ENCODE data around the gene PACSIN2. TPM values are rescaled to one million over a fixed set of nuclear protein-coding genes. Genes with fewer than 3 reads are reported as not detected.

Gene PACSIN2
- total RNA-seq, 1 donor from 2014 or later, result 87.8 TPM

DNA sequence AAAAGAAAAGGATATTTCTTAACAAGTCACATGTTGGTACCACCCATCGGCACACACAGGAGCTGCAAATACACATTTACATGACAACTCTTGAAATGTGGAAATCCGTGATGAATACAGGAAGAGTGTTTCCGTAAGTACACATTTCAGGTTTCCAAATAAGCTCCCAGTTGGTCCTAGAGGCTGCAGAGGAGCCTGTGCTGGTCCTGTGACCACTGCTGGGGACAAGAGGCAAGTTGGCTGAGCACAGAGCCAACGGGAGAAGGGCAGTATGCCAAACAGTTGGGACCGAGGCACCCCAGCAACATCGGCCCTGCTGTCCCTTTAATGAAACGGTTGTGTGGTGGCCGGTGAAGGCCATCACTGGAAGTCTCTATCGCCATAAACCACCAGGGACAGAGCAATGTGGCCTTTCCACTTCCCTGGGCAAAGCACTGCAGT lies 119.4 kb downstream of the PACSIN2 start:
- Mint-ChIP-seq H3K27ac (ENCODE audit: unreplicated experiment) (no peak overlapping the region), H3K9me3 (ENCODE audit: unreplicated experiment) (no peaks in the 10 kb centered on the region), H3K36me3 (ENCODE audit: low read depth, unreplicated experiment) (peaks cover 21% of the 10 kb centered on the region), H3K4me3 (ENCODE audit: unreplicated experiment) (no peak overlapping the region), H3K27me3 (ENCODE audit: low read depth, unreplicated experiment) (no peaks in the 10 kb centered on the region), H3K4me1 (ENCODE audit: low read depth, unreplicated experiment) (no peaks in the 10 kb centered on the region)
- FAIRE-seq, result no peak
- TF ChIP-seq EZH2 (IDR thresholded peaks at IDR 0.05; ENCODE audit: insufficient read depth, low read length), result no peak
- TF ChIP-seq, protein P1, sequence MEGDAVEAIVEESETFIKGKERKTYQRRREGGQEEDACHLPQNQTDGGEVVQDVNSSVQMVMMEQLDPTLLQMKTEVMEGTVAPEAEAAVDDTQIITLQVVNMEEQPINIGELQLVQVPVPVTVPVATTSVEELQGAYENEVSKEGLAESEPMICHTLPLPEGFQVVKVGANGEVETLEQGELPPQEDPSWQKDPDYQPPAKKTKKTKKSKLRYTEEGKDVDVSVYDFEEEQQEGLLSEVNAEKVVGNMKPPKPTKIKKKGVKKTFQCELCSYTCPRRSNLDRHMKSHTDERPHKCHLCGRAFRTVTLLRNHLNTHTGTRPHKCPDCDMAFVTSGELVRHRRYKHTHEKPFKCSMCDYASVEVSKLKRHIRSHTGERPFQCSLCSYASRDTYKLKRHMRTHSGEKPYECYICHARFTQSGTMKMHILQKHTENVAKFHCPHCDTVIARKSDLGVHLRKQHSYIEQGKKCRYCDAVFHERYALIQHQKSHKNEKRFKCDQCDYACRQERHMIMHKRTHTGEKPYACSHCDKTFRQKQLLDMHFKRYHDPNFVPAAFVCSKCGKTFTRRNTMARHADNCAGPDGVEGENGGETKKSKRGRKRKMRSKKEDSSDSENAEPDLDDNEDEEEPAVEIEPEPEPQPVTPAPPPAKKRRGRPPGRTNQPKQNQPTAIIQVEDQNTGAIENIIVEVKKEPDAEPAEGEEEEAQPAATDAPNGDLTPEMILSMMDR (IDR thresholded peaks at IDR 0.05; ENCODE audit: insufficient read depth, low read depth, low read length), result no peak
- H3K4me1 ChIP-seq (ENCODE audit: insufficient read depth, low read length), result no peaks in the 10 kb centered on the region
- DNase-seq (ENCODE audit: low read depth), result no peak
- H3K36me3 ChIP-seq (ENCODE audit: insufficient read depth, low read length), result no peaks in the 10 kb centered on the region
- H4K20me1 ChIP-seq (ENCODE audit: insufficient read depth, low read length), result peaks cover 75% of the 10 kb centered on the region
- H3K9ac ChIP-seq (ENCODE audit: low read length), result no peak overlapping the region
- peaks cover 37% of the 10 kb centered on the region for H3K79me2 ChIP-seq (ENCODE audit: insufficient read depth, low read length)
- H3K9me3 ChIP-seq (ENCODE audit: insufficient read depth, low read depth, low read length), result no peaks in the 10 kb centered on the region
- no peak overlapping the region for H3K4me2 ChIP-seq (ENCODE audit: low read length)
- H3K27me3 ChIP-seq (ENCODE audit: insufficient read depth, low read length), result no peaks in the 10 kb centered on the region
- no peak overlapping the region for H3K4me3 ChIP-seq (ENCODE audit: insufficient read depth, low read depth, low read length)
- no peak overlapping the region for H2AFZ ChIP-seq (ENCODE audit: low read depth, low read length)
- H3K27ac ChIP-seq (ENCODE audit: low read depth, low read length), result no peak overlapping the region

- Histone ChIP-seq H3K4me2 (ENCODE audit: low read length) (no peak overlapping the region), H3K9me3 (ENCODE audit: insufficient read depth, low read depth, low read length) (no peaks in the 10 kb centered on the region), H3K4me3 (ENCODE audit: insufficient read depth, low read depth, low read length) (no peak overlapping the region), H3K27ac (ENCODE audit: low read depth, low read length) (no peak overlapping the region), H3K27me3 (ENCODE audit: insufficient read depth, low read length) (no peaks in the 10 kb centered on the region), H3K79me2 (ENCODE audit: insufficient read depth, low read length) (peaks cover 35% of the 10 kb centered on the region), H2AFZ (ENCODE audit: low read depth, low read length) (no peak overlapping the region), H4K20me1 (ENCODE audit: insufficient read depth, low read length) (peaks cover 72% of the 10 kb centered on the region), H3K4me1 (ENCODE audit: insufficient read depth, low read length) (no peaks in the 10 kb centered on the region), H3K9ac (ENCODE audit: low read length) (no peak overlapping the region), H3K36me3 (ENCODE audit: insufficient read depth, low read length) (no peaks in the 10 kb centered on the region)
- TF ChIP-seq, protein P1 (IDR thresholded peaks at IDR 0.05; ENCODE audit: insufficient read depth, low read depth, low read length), result no peak
- no peak for TF ChIP-seq EZH2 (IDR thresholded peaks at IDR 0.05; ENCODE audit: insufficient read depth, low read length)
- no peaks in the 10 kb centered on the region for H3K9me3 Mint-ChIP-seq (ENCODE audit: unreplicated experiment)
- peaks cover 20% of the 10 kb centered on the region for H3K36me3 Mint-ChIP-seq (ENCODE audit: low read depth, unreplicated experiment)
- no peak for DNase-seq (ENCODE audit: low read depth)
- no peak for FAIRE-seq
- no peaks in the 10 kb centered on the region for H3K4me1 Mint-ChIP-seq (ENCODE audit: low read depth, unreplicated experiment)
- H3K4me3 Mint-ChIP-seq (ENCODE audit: unreplicated experiment), result no peak overlapping the region
- no peaks in the 10 kb centered on the region for H3K27me3 Mint-ChIP-seq (ENCODE audit: low read depth, unreplicated experiment)
- H3K27ac Mint-ChIP-seq (ENCODE audit: unreplicated experiment), result no peak overlapping the region
Measured at GRCh38 chr22:42895087-42895486, 119.9 kb downstream of the PACSIN2 start.

- Mint-ChIP-seq H3K4me3 (ENCODE audit: unreplicated experiment) (no peak overlapping the region), H3K9me3 (ENCODE audit: unreplicated experiment) (no peaks in the 10 kb centered on the region), H3K27ac (ENCODE audit: unreplicated experiment) (no peak overlapping the region), H3K27me3 (ENCODE audit: low read depth, unreplicated experiment) (no peaks in the 10 kb centered on the region), H3K36me3 (ENCODE audit: low read depth, unreplicated experiment) (peaks cover 19% of the 10 kb centered on the region), H3K4me1 (ENCODE audit: low read depth, unreplicated experiment) (no peaks in the 10 kb centered on the region)
- peaks cover 24% of the 10 kb centered on the region for H3K79me2 ChIP-seq (ENCODE audit: insufficient read depth, low read length)
- DNase-seq (ENCODE audit: low read depth), result no peak
- no peaks in the 10 kb centered on the region for H3K4me1 ChIP-seq (ENCODE audit: insufficient read depth, low read length)
- no peak for FAIRE-seq
- no peak overlapping the region for H3K27ac ChIP-seq (ENCODE audit: low read depth, low read length)
- H4K20me1 ChIP-seq (ENCODE audit: insufficient read depth, low read length), result peaks cover 58% of the 10 kb centered on the region
- no peak overlapping the region for H3K9ac ChIP-seq (ENCODE audit: low read length)
- no peaks in the 10 kb centered on the region for H3K9me3 ChIP-seq (ENCODE audit: insufficient read depth, low read depth, low read length)
- H3K4me2 ChIP-seq (ENCODE audit: low read length), result no peak overlapping the region
- H3K4me3 ChIP-seq (ENCODE audit: insufficient read depth, low read depth, low read length), result no peak overlapping the region
- no peaks in the 10 kb centered on the region for H3K27me3 ChIP-seq (ENCODE audit: insufficient read depth, low read length)
- TF ChIP-seq EZH2 (IDR thresholded peaks at IDR 0.05; ENCODE audit: insufficient read depth, low read length), result no peak
- H3K36me3 ChIP-seq (ENCODE audit: insufficient read depth, low read length), result peaks cover 1% of the 10 kb centered on the region
- no peak overlapping the region for H2AFZ ChIP-seq (ENCODE audit: low read depth, low read length)
Measured at GRCh38 chr22:42893371-42894150, 121.4 kb downstream of the PACSIN2 start.

Measured in astrocyte (in vitro differentiated cells and primary cell).